ENCODE results near the gene TLCD1.

The TLCD1 gene

GRCh38 chr17:28712032-28712704 is 13.9 kb downstream of the TLCD1 start:
- peak; percentile 35 to 53 for DNase-seq

- peak in 1 of 2 experiments; percentile 78 for DNase-seq
Observed at GRCh38 chr17:28711723-28712031, 14.4 kb downstream of the TLCD1 start, which contains the start of gene PROCA1. PROCA1 (minus strand) TSS chr17:28711888; CDS start chr17:28711660, 228 bp downstream.

GRCh38 chr17:28710861-28711722 is 14.9 kb downstream of the TLCD1 start:
- DNase-seq, result peak; percentile 89 to 92

GRCh38 chr17:28707339-28707720 is 18.7 kb downstream of the TLCD1 start:
- no peak for DNase-seq

GRCh38 chr17:28706471-28707338 is 19.3 kb downstream of the TLCD1 start:
- no peak for DNase-seq

GRCh38 chr17:28705728-28706334 is 20.2 kb downstream of the TLCD1 start:
- DNase-seq, result no peak

- no peak for DNase-seq
Observed at GRCh38 chr17:28705074-28705659, 20.9 kb downstream of the TLCD1 start.

GRCh38 chr17:28704219-28704858 is 21.7 kb downstream of the TLCD1 start:
- no peak for DNase-seq

- no peak for DNase-seq
Observed at GRCh38 chr17:28703552-28704218, 22.3 kb downstream of the TLCD1 start.

- no peak for DNase-seq
Observed at GRCh38 chr17:28702752-28703150, 23.3 kb downstream of the TLCD1 start.

GRCh38 chr17:28702026-28702751 is 23.8 kb downstream of the TLCD1 start:
- no peak for DNase-seq

- no peak for DNase-seq
Observed at GRCh38 chr17:28700830-28701492, 25.1 kb downstream of the TLCD1 start.

- no peak for DNase-seq
Observed at GRCh38 chr17:28700278-28700677, 25.8 kb downstream of the TLCD1 start.

GRCh38 chr17:28698253-28698941 is 27.6 kb downstream of the TLCD1 start:
- DNase-seq, result no peak

GRCh38 chr17:28693869-28694268 is 32.2 kb downstream of the TLCD1 start:
- no peak for DNase-seq

GRCh38 chr17:28689011-28689410 is 37.0 kb downstream of the TLCD1 start:
- DNase-seq, result no peak

- DNase-seq, result no peak
Observed at GRCh38 chr17:28688481-28688880, 37.6 kb downstream of the TLCD1 start.

- no peak for DNase-seq
Observed at GRCh38 chr17:28686296-28686695, 39.7 kb downstream of the TLCD1 start.

GRCh38 chr17:28685366-28685765 is 40.7 kb downstream of the TLCD1 start:
- DNase-seq, result no peak
